Mesenchymal stem cell (in vitro differentiated cells and primary cell): ENCODE measurements around the gene ACCSL.

Source experiments
- DNase-seq: peaks from one replicate; pipeline ENCODE4 v3.0.0-alpha.2; 2013
- H2AFZ ChIP-seq: one replicate; pipeline ENCODE4 v1.6.1; 2013; ENCODE audit warnings: low read depth, mild to moderate bottlenecking, control low read depth, inconsistent platforms, low read length, moderate library complexity
- H2AK5ac ChIP-seq: 2 replicates; pipeline ENCODE4 v1.6.1; 2013; ENCODE audit warnings: low read length, moderate library complexity, mild to moderate bottlenecking, inconsistent platforms; ENCODE audit not compliant: severe bottlenecking
- H2BK120ac ChIP-seq: one replicate; pipeline ENCODE4 v1.6.1; 2013; ENCODE audit warnings: low read depth, mild to moderate bottlenecking, inconsistent platforms, low read length, moderate library complexity
- H2BK12ac ChIP-seq, 2 experiments: one replicate each; pipeline ENCODE4 v1.6.1; 2013; ENCODE audit warnings: inconsistent platforms in 2 of 2, low read length in 2 of 2, mild to moderate bottlenecking in 2 of 2, moderate library complexity in 2 of 2, control low read depth in 1 of 2
- H2BK15ac ChIP-seq: one replicate; pipeline ENCODE4 v1.6.1; 2013; ENCODE audit warnings: mild to moderate bottlenecking, low read depth, inconsistent platforms; ENCODE audit not compliant: poor library complexity, severe bottlenecking
- H2BK5ac ChIP-seq: 2 replicates; pipeline ENCODE4 v1.6.1; 2013; ENCODE audit warnings: low read depth, mild to moderate bottlenecking, low read length, control low read depth, inconsistent platforms; ENCODE audit not compliant: poor library complexity, severe bottlenecking
- H3K14ac ChIP-seq, 2 experiments: one replicate each; pipeline ENCODE4 v1.6.1; 2013; ENCODE audit warnings: inconsistent platforms in 2 of 2, low read length in 2 of 2, control low read depth in 1 of 2, mild to moderate bottlenecking in 1 of 2, moderate library complexity in 1 of 2
- H3K18ac ChIP-seq, 2 experiments: one replicate each; pipeline ENCODE4 v1.6.1; 2013; ENCODE audit warnings: inconsistent platforms in 2 of 2, low read length in 2 of 2, control low read depth in 1 of 2, low read depth in 1 of 2, mild to moderate bottlenecking in 1 of 2
- H3K23ac ChIP-seq, 2 experiments: one replicate each; pipeline ENCODE4 v1.6.1; 2013; ENCODE audit warnings: inconsistent platforms in 2 of 2, low read length in 2 of 2, mild to moderate bottlenecking in 2 of 2, moderate library complexity in 2 of 2, control low read depth in 1 of 2
- H3K27ac ChIP-seq: 2 replicates; pipeline ENCODE4 v1.5.1; 2013; ENCODE audit warnings: mild to moderate bottlenecking, moderate library complexity, low read length, control low read depth, inconsistent platforms; ENCODE audit not compliant: poor library complexity, severe bottlenecking
- H3K27me3 ChIP-seq, 2 experiments: 2 replicates each; pipeline versions ENCODE4 v1.6.1 to v1.7.0; 2013; ENCODE audit warnings: low read length in 2 of 2, mild to moderate bottlenecking in 2 of 2, moderate library complexity in 2 of 2, control low read depth in 1 of 2, inconsistent platforms in 1 of 2; ENCODE audit not compliant: control insufficient read depth in 1 of 2, insufficient read depth in 1 of 2
- H3K36me3 ChIP-seq, 2 experiments: 2 replicates each; pipeline versions ENCODE4 v1.6.1 to v1.7.0; 2013; ENCODE audit warnings: low read length in 2 of 2, control low read depth in 1 of 2, inconsistent platforms in 1 of 2, low read depth in 1 of 2, mild to moderate bottlenecking in 1 of 2; ENCODE audit not compliant: insufficient read depth in 2 of 2, control insufficient read depth in 1 of 2
- H3K4ac ChIP-seq, 2 experiments: one replicate each; pipeline ENCODE4 v1.6.1; 2013; ENCODE audit warnings: inconsistent platforms in 2 of 2, low read length in 2 of 2, mild to moderate bottlenecking in 2 of 2, moderate library complexity in 2 of 2, control low read depth in 1 of 2, low read depth in 1 of 2
- H3K4me1 ChIP-seq: 2 replicates; pipeline ENCODE4 v1.6.1; 2013; ENCODE audit warnings: low read depth, low read length, control low read depth; ENCODE audit not compliant: control insufficient read depth, insufficient read depth
- H3K4me2 ChIP-seq: 2 replicates; pipeline ENCODE4 v1.6.1; 2013; ENCODE audit warnings: low read length, mild to moderate bottlenecking, inconsistent platforms; ENCODE audit not compliant: poor library complexity, severe bottlenecking
- H3K4me3 ChIP-seq, 2 experiments: 2 replicates each; pipeline versions ENCODE4 v1.5.1 to v1.7.0; 2013; ENCODE audit warnings: low read length in 2 of 2, mild to moderate bottlenecking in 2 of 2, control low read depth in 1 of 2, low read depth in 1 of 2; ENCODE audit not compliant: insufficient read depth in 1 of 2
- H3K79me1 ChIP-seq: replicated peaks from 2 replicates; pipeline ENCODE4 v1.6.1; 2013; ENCODE audit warnings: mild to moderate bottlenecking, control low read depth, low read length, inconsistent platforms; ENCODE audit not compliant: poor library complexity, severe bottlenecking
- H3K9ac ChIP-seq: 2 replicates; pipeline ENCODE4 v1.7.0; 2013; ENCODE audit warnings: mild to moderate bottlenecking, low read length, moderate library complexity
- H3K9me3 ChIP-seq: 2 replicates; pipeline ENCODE4 v1.7.0; 2013; ENCODE audit warnings: mild to moderate bottlenecking, low read length; ENCODE audit not compliant: control insufficient read depth
- H4K8ac ChIP-seq: one replicate; pipeline ENCODE4 v1.6.1; 2013; ENCODE audit warnings: inconsistent platforms, mild to moderate bottlenecking, low read length, moderate library complexity
- H4K91ac ChIP-seq: one replicate; pipeline ENCODE4 v1.6.1; 2013; ENCODE audit warnings: mild to moderate bottlenecking, low read length, inconsistent platforms
- WGBS: methylation state at CpG from one replicate; pipeline ENCODE4 v1.1.7; 2013; ENCODE audit warnings: mixed read lengths; 5-methylcytosine and 5-hydroxymethylcytosine counted together

The ACCSL gene

GRCh38 chr11:44046182-44046581 lies 1.6 kb upstream of the ACCSL start:
- Histone ChIP-seq H4K91ac (no peak overlapping the region), H2BK5ac (no peak overlapping the region), H3K9ac (no peak overlapping the region), H3K4ac (no peak overlapping the region), H3K4me3 (no peak overlapping the region), H2BK120ac (no peak overlapping the region), H3K18ac (no peak overlapping the region), H3K14ac (no peak overlapping the region), H2AK5ac (no peak overlapping the region), H3K4me1 (no peaks in the 10 kb centered on the region), H3K36me3 (no peaks in the 10 kb centered on the region), H4K8ac (no peak overlapping the region), H3K23ac (no peak overlapping the region), H3K27me3 (peaks cover 0 to 33% of the 10 kb centered on the region in 2 experiments), H3K9me3 (peaks cover 4% of the 10 kb centered on the region), H2BK15ac (no peak overlapping the region), H3K27ac (no peak overlapping the region), H2BK12ac (no peak overlapping the region), H3K4me2 (no peak overlapping the region), H3K79me1 (no peaks in the 10 kb centered on the region), H2AFZ (no peak overlapping the region)
- no peak for DNase-seq
- WGBS = 100% methylated on average over 1 of the region's 2 CpGs

GRCh38 chr11:44047298-44047697 lies 483 bp upstream of the ACCSL start:
- Histone ChIP-seq H2BK12ac (no peak overlapping the region), H3K4me3 (no peak overlapping the region), H2BK15ac (no peak overlapping the region), H2BK120ac (no peak overlapping the region), H2AK5ac (no peak overlapping the region), H2AFZ (no peak overlapping the region), H2BK5ac (no peak overlapping the region), H3K27ac (no peak overlapping the region), H3K79me1 (no peaks in the 10 kb centered on the region), H3K9me3 (no peaks in the 10 kb centered on the region), H3K36me3 (no peaks in the 10 kb centered on the region), H3K23ac (no peak overlapping the region), H4K91ac (no peak overlapping the region), H3K9ac (no peak overlapping the region), H3K4me2 (no peak overlapping the region), H3K18ac (no peak overlapping the region), H4K8ac (no peak overlapping the region), H3K14ac (no peak overlapping the region), H3K4me1 (no peaks in the 10 kb centered on the region), H3K27me3 (peaks cover 11 to 38% of the 10 kb centered on the region in 2 experiments), H3K4ac (no peak overlapping the region)
- no peak for DNase-seq
- 89% methylated on average over 2 of the region's 2 CpGs for WGBS

GRCh38 chr11:44049832-44050231 lies 2.1 kb downstream of the ACCSL start:
- no peaks in the 10 kb centered on the region for H3K9me3 ChIP-seq
- H2AFZ ChIP-seq = no peak overlapping the region
- no peak overlapping the region for H3K23ac ChIP-seq
- no peak overlapping the region for H2BK12ac ChIP-seq
- no peak overlapping the region for H4K8ac ChIP-seq
- H3K9ac ChIP-seq = no peak overlapping the region
- H2AK5ac ChIP-seq = no peak overlapping the region
- no peak overlapping the region for H3K4ac ChIP-seq
- H3K27me3 ChIP-seq = peaks cover 14 to 31% of the 10 kb centered on the region in 2 experiments
- no peak overlapping the region for H4K91ac ChIP-seq
- no peak overlapping the region for H2BK5ac ChIP-seq
- no peak overlapping the region for H3K27ac ChIP-seq
- no peak overlapping the region for H3K14ac ChIP-seq
- H3K79me1 ChIP-seq = no peaks in the 10 kb centered on the region
- H3K36me3 ChIP-seq = no peaks in the 10 kb centered on the region
- H2BK15ac ChIP-seq = no peak overlapping the region
- no peak overlapping the region for H3K4me3 ChIP-seq
- no peak overlapping the region for H2BK120ac ChIP-seq
- H3K18ac ChIP-seq = no peak overlapping the region
- DNase-seq = no peak
- H3K4me2 ChIP-seq = no peak overlapping the region
- WGBS = 73% methylated on average over 3 of the region's 3 CpGs
- no peaks in the 10 kb centered on the region for H3K4me1 ChIP-seq

- Histone ChIP-seq H3K9ac (no peak overlapping the region), H2BK120ac (no peak overlapping the region), H3K27me3 (peaks cover 14 to 24% of the 10 kb centered on the region in 2 experiments), H2BK12ac (no peak overlapping the region), H3K4me3 (no peak overlapping the region), H4K91ac (no peak overlapping the region), H3K79me1 (no peaks in the 10 kb centered on the region), H3K36me3 (no peaks in the 10 kb centered on the region), H3K23ac (no peak overlapping the region), H3K18ac (no peak overlapping the region), H3K9me3 (no peaks in the 10 kb centered on the region), H2AFZ (no peak overlapping the region), H2BK15ac (no peak overlapping the region), H2BK5ac (no peak overlapping the region), H3K4me1 (no peaks in the 10 kb centered on the region), H3K4me2 (no peak overlapping the region), H3K14ac (no peak overlapping the region), H3K4ac (no peak overlapping the region), H4K8ac (no peak overlapping the region), H3K27ac (no peak overlapping the region), H2AK5ac (no peak overlapping the region)
- no peak for DNase-seq
- WGBS = 96% methylated on average over 4 of the region's 4 CpGs
Measured at GRCh38 chr11:44051171-44051570, 3.4 kb downstream of the ACCSL start.
